HEK293 (cell line): ENCODE measurements around the gene ZNF775.

Source experiments
- CTCF ChIP-seq: fragments of 450-650 bp; formaldehyde crosslinking; IDR thresholded peaks from 2 replicates; pipeline ENCODE4 v1.5.1; 2016; ENCODE audit warnings: missing biosample characterization, missing genetic modification characterization
- GLI2 ChIP-seq: fragments of 450-650 bp; formaldehyde crosslinking; IDR thresholded peaks from 2 replicates; pipeline ENCODE4; 2017; ENCODE audit warnings: missing biosample characterization, missing genetic modification characterization, low read depth, borderline replicate concordance
- GLI4 ChIP-seq: fragments of 450-650 bp; formaldehyde crosslinking; IDR thresholded peaks from 2 replicates; pipeline ENCODE4 v1.5.1; 2016; ENCODE audit warnings: missing biosample characterization, missing genetic modification characterization
- HOXC10 ChIP-seq: sonication (generic); formaldehyde crosslinking; IDR thresholded peaks from 2 replicates; pipeline ENCODE4 v1.8.1; 2023; ENCODE audit warnings: mild to moderate bottlenecking, missing genetic modification reagents
- YY1 ChIP-seq: fragments of 450-650 bp; formaldehyde crosslinking; IDR thresholded peaks from 2 replicates; pipeline ENCODE4 v1.5.1; 2018; ENCODE audit warnings: missing biosample characterization, missing genetic modification characterization
- ZBTB8A ChIP-seq: fragments of 450-650 bp; formaldehyde crosslinking; IDR thresholded peaks from 2 replicates; pipeline ENCODE4 v1.5.1; 2016; ENCODE audit warnings: missing biosample characterization, missing genetic modification characterization
- ZNF112 ChIP-seq: fragments of 450-650 bp; formaldehyde crosslinking; IDR thresholded peaks from 2 replicates; pipeline ENCODE4 v1.5.0; 2017; ENCODE audit warnings: missing biosample characterization, missing genetic modification characterization
- ZNF26 ChIP-seq: fragments of 450-650 bp; formaldehyde crosslinking; IDR thresholded peaks from 2 replicates; pipeline ENCODE4 v1.5.1; 2016; ENCODE audit warnings: missing biosample characterization, missing genetic modification characterization
- ZNF391 ChIP-seq: fragments of 450-650 bp; formaldehyde crosslinking; IDR thresholded peaks from 2 replicates; pipeline ENCODE4 v1.5.1; 2016; ENCODE audit warnings: low read depth, missing biosample characterization, missing genetic modification characterization, borderline replicate concordance
- ZNF513 ChIP-seq: fragments of 450-650 bp; IDR thresholded peaks from 2 replicates; pipeline ENCODE4 v1.5.1; 2018; ENCODE audit warnings: missing biosample characterization, missing genetic modification characterization
- ZNF558 ChIP-seq: fragments of 450-650 bp; formaldehyde crosslinking; IDR thresholded peaks from 2 replicates; pipeline ENCODE4 v1.5.1; 2016; ENCODE audit warnings: missing biosample characterization, missing genetic modification characterization
- ZNF76 ChIP-seq: fragments of 450-650 bp; formaldehyde crosslinking; IDR thresholded peaks from 2 replicates; pipeline ENCODE4; 2016; ENCODE audit warnings: low read depth, missing biosample characterization, missing genetic modification characterization, borderline replicate concordance
- TF ChIP-seq, protein P1 (sequence below): fragments of 450-650 bp; formaldehyde crosslinking; IDR thresholded peaks from 2 replicates; pipeline ENCODE4 v1.5.1; 2016; ENCODE audit warnings: missing biosample characterization, missing genetic modification characterization

DNA sequence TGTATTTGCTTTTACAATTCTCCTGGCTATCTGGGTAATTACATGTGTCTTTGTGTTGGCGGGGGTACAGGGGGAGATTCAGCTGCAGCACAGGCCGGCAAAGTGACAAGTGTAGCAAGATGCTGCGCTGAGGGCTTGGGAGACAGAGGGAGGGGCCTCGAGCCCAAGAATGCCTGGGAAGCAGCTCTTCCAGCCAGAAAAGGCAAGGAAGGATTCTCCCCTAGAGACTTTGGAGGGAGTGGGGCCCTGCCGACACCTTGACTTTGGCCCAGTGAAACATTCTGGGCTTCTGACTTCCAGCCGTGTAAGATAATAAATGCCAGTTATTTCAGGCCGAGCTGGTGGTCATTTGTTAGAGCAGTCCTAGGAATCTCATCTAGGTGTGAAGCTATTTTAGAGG, 17.7 kb upstream of the ZNF775 start:
- TF ChIP-seq CTCF (tag by site-specific recombination) (no peak), ZNF558 (no peak), ZNF513 (tag by site-specific recombination) (no peak), ZNF391 (tag by site-specific recombination) (no peak), ZNF76 (no peak), ZBTB8A (tag by site-specific recombination) (no peak), GLI4 (tag by site-specific recombination) (no peak), ZNF26 (no peak), GLI2 (no peak), ZNF112 (tag by site-specific recombination) (no peak), YY1 (tag by site-specific recombination) (no peak), HOXC10 (no peak)
- TF ChIP-seq, protein P1, sequence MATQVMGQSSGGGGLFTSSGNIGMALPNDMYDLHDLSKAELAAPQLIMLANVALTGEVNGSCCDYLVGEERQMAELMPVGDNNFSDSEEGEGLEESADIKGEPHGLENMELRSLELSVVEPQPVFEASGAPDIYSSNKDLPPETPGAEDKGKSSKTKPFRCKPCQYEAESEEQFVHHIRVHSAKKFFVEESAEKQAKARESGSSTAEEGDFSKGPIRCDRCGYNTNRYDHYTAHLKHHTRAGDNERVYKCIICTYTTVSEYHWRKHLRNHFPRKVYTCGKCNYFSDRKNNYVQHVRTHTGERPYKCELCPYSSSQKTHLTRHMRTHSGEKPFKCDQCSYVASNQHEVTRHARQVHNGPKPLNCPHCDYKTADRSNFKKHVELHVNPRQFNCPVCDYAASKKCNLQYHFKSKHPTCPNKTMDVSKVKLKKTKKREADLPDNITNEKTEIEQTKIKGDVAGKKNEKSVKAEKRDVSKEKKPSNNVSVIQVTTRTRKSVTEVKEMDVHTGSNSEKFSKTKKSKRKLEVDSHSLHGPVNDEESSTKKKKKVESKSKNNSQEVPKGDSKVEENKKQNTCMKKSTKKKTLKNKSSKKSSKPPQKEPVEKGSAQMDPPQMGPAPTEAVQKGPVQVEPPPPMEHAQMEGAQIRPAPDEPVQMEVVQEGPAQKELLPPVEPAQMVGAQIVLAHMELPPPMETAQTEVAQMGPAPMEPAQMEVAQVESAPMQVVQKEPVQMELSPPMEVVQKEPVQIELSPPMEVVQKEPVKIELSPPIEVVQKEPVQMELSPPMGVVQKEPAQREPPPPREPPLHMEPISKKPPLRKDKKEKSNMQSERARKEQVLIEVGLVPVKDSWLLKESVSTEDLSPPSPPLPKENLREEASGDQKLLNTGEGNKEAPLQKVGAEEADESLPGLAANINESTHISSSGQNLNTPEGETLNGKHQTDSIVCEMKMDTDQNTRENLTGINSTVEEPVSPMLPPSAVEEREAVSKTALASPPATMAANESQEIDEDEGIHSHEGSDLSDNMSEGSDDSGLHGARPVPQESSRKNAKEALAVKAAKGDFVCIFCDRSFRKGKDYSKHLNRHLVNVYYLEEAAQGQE (tag by site-specific recombination) = no peak
